HG03280 (cell line): ENCODE measurements around the gene ENTPD6.

Experiments
- ATAC-seq: cut with Tn5 transposase; IDR thresholded peaks from one replicate; pipeline ENCODE4 v1.9.1; 2021; ENCODE audit warnings: mild to moderate bottlenecking, moderate library complexity; ENCODE audit not compliant: unreplicated experiment

ENTPD6 gene

GRCh38 chr20:25187635-25188034 lies 7.9 kb upstream of the ENTPD6 start:
- no peak for ATAC-seq

GRCh38 chr20:25188218-25188617 lies 7.3 kb upstream of the ENTPD6 start:
- no peak for ATAC-seq

- ATAC-seq: no peak
Observed at GRCh38 chr20:25191051-25191450, 4.5 kb upstream of the ENTPD6 start.

GRCh38 chr20:25191689-25192088 lies 3.8 kb upstream of the ENTPD6 start:
- ATAC-seq: no peak

- no peak for ATAC-seq
Observed at GRCh38 chr20:25193843-25194242, 1.7 kb upstream of the ENTPD6 start.

GRCh38 chr20:25194333-25194972 lies 1.1 kb upstream of the ENTPD6 start:
- no peak for ATAC-seq

- peak; percentile 19 for ATAC-seq
Observed at GRCh38 chr20:25195962-25196785, 662 bp downstream of the ENTPD6 start.

- ATAC-seq: no peak
Observed at GRCh38 chr20:25196786-25197120, 1.2 kb downstream of the ENTPD6 start.

- no peak for ATAC-seq
Observed at GRCh38 chr20:25197183-25197869, 1.8 kb downstream of the ENTPD6 start.

- no peak for ATAC-seq
Observed at GRCh38 chr20:25197870-25198190, 2.3 kb downstream of the ENTPD6 start.

GRCh38 chr20:25198663-25199383 lies 3.3 kb downstream of the ENTPD6 start:
- no peak for ATAC-seq

- ATAC-seq: no peak
Observed at GRCh38 chr20:25199473-25200260, 4.2 kb downstream of the ENTPD6 start.

GRCh38 chr20:25203089-25203488 lies 7.6 kb downstream of the ENTPD6 start:
- ATAC-seq: no peak

- ATAC-seq: no peak
Observed at GRCh38 chr20:25203871-25204320, 8.4 kb downstream of the ENTPD6 start.

GRCh38 chr20:25204550-25205276 lies 9.2 kb downstream of the ENTPD6 start:
- no peak for ATAC-seq

GRCh38 chr20:25205277-25206062 lies 10.0 kb downstream of the ENTPD6 start:
- ATAC-seq: no peak

GRCh38 chr20:25206063-25206403 lies 10.5 kb downstream of the ENTPD6 start:
- no peak for ATAC-seq

- no peak for ATAC-seq
Observed at GRCh38 chr20:25206548-25206947, 11.0 kb downstream of the ENTPD6 start.
